OCI-LY1 (cell line): ENCODE data around the gene ELFN1.

ENCODE experiments used
- H2AFZ ChIP-seq: fragments of 200-600 bp; sonication (generic), shearing (Covaris generic); 2 replicates; pipeline ENCODE4 v1.6.0; 2014; ENCODE audit warnings: antibody characterized with exemption, mild to moderate bottlenecking, low read length
- H3F3A ChIP-seq: fragments of 200-600 bp; sonication (generic), shearing (Covaris generic); 2 replicates; pipeline ENCODE4 v1.6.0; 2014; ENCODE audit warnings: mild to moderate bottlenecking, antibody characterized with exemption, low read length, moderate library complexity; ENCODE audit not compliant: insufficient read depth
- H3K27ac ChIP-seq: fragments of 200-600 bp; sonication (generic); 2 replicates; pipeline ENCODE4 v1.5.1; 2014; ENCODE audit warnings: low read length, mixed run types, mild to moderate bottlenecking, low read depth; ENCODE audit not compliant: poor library complexity, severe bottlenecking
- H3K27me3 ChIP-seq: fragments of 200-600 bp; sonication (generic); 2 replicates; pipeline ENCODE4 v1.6.0; 2014; ENCODE audit warnings: antibody characterized with exemption, mild to moderate bottlenecking, low read length, moderate library complexity; ENCODE audit not compliant: insufficient read depth
- H3K36me3 ChIP-seq: fragments of 200-600 bp; sonication (generic); 2 replicates; pipeline ENCODE4 v1.6.1; 2014; ENCODE audit warnings: mild to moderate bottlenecking, antibody characterized with exemption, low read length, moderate library complexity, mixed read lengths; ENCODE audit not compliant: insufficient read depth
- H3K4me1 ChIP-seq: fragments of 200-600 bp; sonication (generic); 2 replicates; pipeline ENCODE4 v1.5.1; 2014; ENCODE audit warnings: mild to moderate bottlenecking, low read length, moderate library complexity; ENCODE audit not compliant: insufficient read depth, severe bottlenecking
- H3K4me2 ChIP-seq: fragments of 200-600 bp; sonication (generic), shearing (Covaris generic); 2 replicates; pipeline ENCODE4 v1.6.1; 2014; ENCODE audit warnings: low read length
- H3K4me3 ChIP-seq: fragments of 200-600 bp; sonication (generic); 2 replicates; pipeline ENCODE4 v1.5.1; 2014; ENCODE audit warnings: low read length, low read depth, mild to moderate bottlenecking, mixed read lengths; ENCODE audit not compliant: poor library complexity, severe bottlenecking
- H3K79me2 ChIP-seq: fragments of 200-600 bp; shearing (Covaris generic); 2 replicates; pipeline ENCODE4 v1.6.1; 2016; ENCODE audit warnings: mixed run types, low read length, mixed read lengths; ENCODE audit not compliant: insufficient read depth
- H3K9ac ChIP-seq: fragments of 200-600 bp; sonication (generic), shearing (Covaris generic); 2 replicates; pipeline ENCODE4 v1.6.1; 2014; ENCODE audit warnings: mild to moderate bottlenecking, low read length, mixed read lengths
- H3K9me2 ChIP-seq: fragments of 200-600 bp; sonication (generic), shearing (Covaris generic); 2 replicates; pipeline ENCODE4 v1.6.1; 2014; ENCODE audit warnings: low read depth, mild to moderate bottlenecking, low read length, mixed read lengths
- H3K9me3 ChIP-seq: fragments of 200-600 bp; shearing (Covaris generic); 2 replicates; pipeline ENCODE4 v1.6.1; 2014; ENCODE audit warnings: low read length, mixed read lengths
- H4K20me1 ChIP-seq: fragments of 200-600 bp; sonication (generic), shearing (Covaris generic); 2 replicates; pipeline ENCODE4 v1.6.0; 2016; ENCODE audit warnings: mild to moderate bottlenecking, low read length; ENCODE audit not compliant: insufficient read depth
- CTCF ChIP-seq: fragments of 200-600 bp; sonication (generic), shearing (Covaris generic); IDR thresholded peaks from 2 replicates; pipeline ENCODE4 v1.5.1; 2017; ENCODE audit warnings: mild to moderate bottlenecking, antibody characterized with exemption, low read length, moderate library complexity, mixed read lengths
- EZH2 ChIP-seq: fragments of 200-600 bp; sonication (generic), shearing (Covaris generic); IDR thresholded peaks from 2 replicates; pipeline ENCODE4 v1.8.0; 2017; ENCODE audit warnings: borderline replicate concordance, mixed run types, mild to moderate bottlenecking, antibody characterized with exemption, low read length, moderate library complexity, mixed read lengths

Gene ELFN1

GRCh38 chr7:1758028-1758858, 88.2 kb downstream of the ELFN1 start:
- no peak overlapping the region for H3K4me3 ChIP-seq
- H3K9ac ChIP-seq = no peak overlapping the region
- peaks cover 16% of the 10 kb centered on the region for H3K27me3 ChIP-seq
- H3K4me1 ChIP-seq = peaks cover 21% of the 10 kb centered on the region
- no peak overlapping the region for H3K4me2 ChIP-seq
- H3K36me3 ChIP-seq = no peaks in the 10 kb centered on the region
- no peak overlapping the region for H3K27ac ChIP-seq
- H2AFZ ChIP-seq = no peak overlapping the region
- H3F3A ChIP-seq = no peaks in the 10 kb centered on the region
- H3K9me2 ChIP-seq = no peaks in the 10 kb centered on the region
- TF ChIP-seq CTCF = peak; percentile 52
- TF ChIP-seq EZH2 = no peak
- H4K20me1 ChIP-seq = no peaks in the 10 kb centered on the region
- no peaks in the 10 kb centered on the region for H3K9me3 ChIP-seq
- no peaks in the 10 kb centered on the region for H3K79me2 ChIP-seq

GRCh38 chr7:1758859-1759521, 88.9 kb downstream of the ELFN1 start:
- Histone ChIP-seq H3K9ac (no peak overlapping the region), H3K9me2 (no peaks in the 10 kb centered on the region), H4K20me1 (no peaks in the 10 kb centered on the region), H3F3A (no peaks in the 10 kb centered on the region), H3K4me3 (no peak overlapping the region), H3K79me2 (no peaks in the 10 kb centered on the region), H3K9me3 (no peaks in the 10 kb centered on the region), H3K4me2 (no peak overlapping the region), H2AFZ (no peak overlapping the region), H3K36me3 (no peaks in the 10 kb centered on the region), H3K27me3 (peaks cover 16% of the 10 kb centered on the region), H3K27ac (no peak overlapping the region), H3K4me1 (peaks cover 16% of the 10 kb centered on the region)
- no peak for TF ChIP-seq CTCF

GRCh38 chr7:1761097-1761496, 91.0 kb downstream of the ELFN1 start:
- H3K36me3 ChIP-seq = no peaks in the 10 kb centered on the region
- TF ChIP-seq CTCF (no peak), EZH2 (no peak)

More at GRCh38 chr7:1761097-1761496, 91.0 kb downstream of the ELFN1 start:
- Histone ChIP-seq H3K4me1 (peaks cover 9% of the 10 kb centered on the region), H3K79me2 (no peaks in the 10 kb centered on the region), H3K27me3 (peaks cover 12% of the 10 kb centered on the region; the same call in 1 of the 2 replicates), H4K20me1 (no peaks in the 10 kb centered on the region), H3K9me3 (no peaks in the 10 kb centered on the region), H2AFZ (no peak overlapping the region), H3K27ac (no peak overlapping the region), H3K4me2 (no peak overlapping the region), H3K9ac (no peak overlapping the region), H3K9me2 (no peaks in the 10 kb centered on the region), H3K4me3 (no peak overlapping the region), H3F3A (no peaks in the 10 kb centered on the region)
